SW 1271 (cell line): ENCODE data around the gene TOP3A.

ENCODE experiments used
- DNase-seq, 2 experiments: peaks; one replicate each; lab custom pipeline; 2025; lab: John Stamatoyannopoulos, UW

The TOP3A gene

DNA sequence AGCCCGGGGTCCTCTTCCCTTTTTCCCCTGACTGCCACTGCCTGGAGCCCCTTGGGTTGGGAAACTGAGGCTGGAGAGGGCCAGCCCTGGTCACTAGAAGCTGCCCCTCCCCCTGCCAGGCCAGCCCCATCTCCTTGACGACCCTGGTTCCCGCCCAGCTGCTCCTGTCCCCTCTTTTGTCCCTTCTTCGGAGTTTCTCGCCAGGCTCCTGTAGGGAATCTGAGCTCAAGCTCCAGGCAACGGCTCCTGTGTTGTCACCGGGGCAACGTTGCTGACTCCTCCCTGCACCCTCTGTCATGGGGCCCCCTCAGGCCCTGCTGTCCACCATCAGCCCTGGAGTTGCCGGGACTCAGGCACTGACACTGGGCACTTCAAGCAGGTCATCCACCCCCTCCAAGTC, 83.6 kb downstream of the TOP3A start:
- no peak for DNase-seq

DNA sequence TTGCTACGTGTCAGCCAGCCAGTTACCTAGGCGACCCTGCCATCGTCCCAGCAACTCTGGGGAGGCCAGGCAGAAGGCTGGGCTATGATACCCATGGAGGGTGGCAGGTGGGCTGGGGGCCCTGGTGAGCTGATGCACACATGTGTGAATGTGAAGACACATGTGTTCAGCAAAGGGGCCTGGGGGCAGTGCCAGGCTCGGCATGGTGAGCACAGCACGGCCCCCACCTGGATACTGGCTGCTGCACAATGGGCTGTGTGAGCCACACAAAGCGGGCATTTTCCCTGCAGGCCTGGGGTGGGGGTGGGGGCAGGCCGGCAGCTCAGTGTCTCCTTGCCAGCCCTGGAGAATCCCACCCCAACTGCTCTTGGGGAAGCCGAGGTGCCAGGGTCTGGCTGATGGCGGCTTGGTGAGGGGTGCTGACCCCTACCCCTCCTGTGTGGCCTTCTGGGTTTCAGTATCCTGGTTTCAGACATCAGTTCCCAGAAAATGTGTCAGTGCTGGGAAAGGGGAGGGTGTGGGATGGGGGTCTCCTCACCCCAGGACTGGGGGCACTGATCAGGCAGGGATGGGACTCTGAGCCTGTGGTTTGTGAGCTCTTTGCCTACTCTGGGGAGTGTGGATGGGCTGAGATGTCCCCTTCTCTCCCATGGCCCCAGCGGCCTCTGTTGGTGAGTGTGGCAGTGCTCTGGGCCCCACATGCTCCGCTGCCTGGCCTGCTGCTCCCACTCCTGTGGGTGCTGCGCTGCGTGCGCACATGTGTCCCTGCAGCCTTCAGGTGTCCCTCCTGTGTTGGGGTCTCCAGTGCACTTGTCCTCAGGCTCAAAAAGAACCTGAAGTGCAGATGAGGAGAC, 84.3 kb downstream of the TOP3A start:
- DNase-seq = no peak

- DNase-seq = no peak
Measured at GRCh38 chr17:18229771-18230170, 85.0 kb downstream of the TOP3A start.

DNA sequence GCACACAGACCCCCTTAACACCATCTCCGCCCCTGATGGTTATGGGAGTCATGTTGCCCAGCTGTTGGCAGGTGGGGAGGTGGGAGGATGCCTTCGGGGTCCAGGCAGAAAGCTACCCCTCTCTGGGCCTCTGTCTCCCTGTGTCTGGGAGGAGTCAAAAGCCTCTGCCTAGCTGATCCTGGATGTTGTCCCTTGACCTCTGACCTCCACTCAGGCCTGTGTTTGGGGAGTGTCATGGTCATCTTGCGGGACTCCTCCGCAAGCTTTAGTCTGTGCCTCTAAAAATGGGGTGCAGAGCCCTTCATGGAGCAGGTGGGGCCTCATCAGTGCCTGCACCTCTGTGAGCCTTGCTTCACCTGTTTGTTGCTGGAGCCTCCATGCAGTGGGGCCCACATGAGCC, 85.5 kb downstream of the TOP3A start:
- no peak for DNase-seq

DNA sequence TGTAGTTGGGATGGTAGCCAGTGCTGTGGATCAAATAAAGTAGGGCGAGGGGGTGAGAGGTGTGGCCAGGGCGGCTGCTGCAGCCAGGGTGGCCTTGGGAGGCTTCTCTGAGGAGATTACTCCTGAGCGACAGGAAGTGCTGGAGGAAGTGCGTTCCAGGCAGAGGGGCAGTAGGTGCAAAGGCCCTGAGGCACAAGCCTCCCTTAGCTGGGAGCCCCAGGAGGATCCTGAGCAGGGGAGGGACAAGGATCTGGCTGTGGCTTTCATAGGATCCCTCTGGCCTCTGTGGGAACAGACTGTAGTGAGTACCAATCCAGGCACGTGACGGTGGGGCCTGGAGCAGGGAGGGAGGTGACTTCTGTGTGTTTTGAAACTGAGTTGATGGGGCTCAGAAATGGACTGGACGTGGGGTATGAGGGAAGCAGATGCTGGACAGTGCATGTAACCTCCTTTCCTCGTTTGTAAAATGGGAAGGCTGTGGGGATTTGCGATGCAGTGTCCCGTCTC, 86.6 kb downstream of the TOP3A start:
- DNase-seq = no peak

DNA sequence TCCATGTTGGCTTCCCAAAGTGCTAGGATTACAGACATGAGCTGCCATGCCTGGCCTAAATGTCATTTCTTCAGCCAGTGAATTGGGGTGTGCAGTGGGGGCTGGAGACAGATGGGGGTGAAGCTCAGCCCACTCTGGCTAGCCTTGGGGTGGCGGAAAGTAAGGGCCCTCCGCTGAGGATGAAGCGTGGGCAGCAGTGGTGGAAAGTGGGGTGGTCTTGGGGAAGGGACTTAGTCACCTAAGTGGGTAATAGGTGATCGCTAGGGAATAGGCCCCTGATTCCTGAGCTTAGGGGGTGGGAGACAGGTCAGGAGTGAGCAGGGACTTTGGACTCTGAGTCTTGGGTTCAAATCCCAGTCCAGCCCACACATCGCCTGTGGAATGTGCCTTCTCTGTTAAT, 87.2 kb downstream of the TOP3A start:
- DNase-seq = no peak

DNA sequence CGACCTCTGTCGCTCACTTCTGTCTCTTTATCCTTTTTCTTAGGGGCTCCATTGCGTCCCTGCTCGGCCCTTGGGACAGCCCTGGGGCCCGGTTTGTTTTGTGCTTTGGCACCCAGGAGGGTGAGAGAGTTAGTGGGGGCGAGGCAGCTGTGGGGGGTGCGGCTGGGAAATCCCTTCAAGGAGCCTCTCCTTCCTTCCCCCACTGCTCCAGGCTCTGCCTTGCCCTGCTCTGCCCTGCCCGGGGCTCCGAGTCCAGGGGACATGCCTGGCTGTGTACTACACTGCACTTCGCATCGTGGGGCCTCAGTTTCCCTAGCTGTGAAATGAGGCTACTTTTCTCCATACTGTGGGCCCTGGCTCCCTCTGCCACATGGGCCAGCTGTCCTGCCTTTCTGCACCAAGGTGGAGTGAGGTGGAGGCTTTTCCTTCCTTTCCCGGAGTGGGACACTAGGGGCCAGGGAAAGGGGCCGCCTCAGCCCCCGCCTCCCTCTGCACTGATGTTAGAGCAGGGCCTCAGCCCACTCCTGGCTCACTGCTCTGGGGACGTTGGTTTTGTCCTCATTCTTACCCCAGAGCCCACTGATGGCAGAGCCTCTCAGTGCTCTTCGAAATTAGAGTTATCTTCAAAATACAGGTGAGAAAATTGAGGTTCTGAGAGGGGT, 88.4 kb downstream of the TOP3A start:
- DNase-seq = no peak

GRCh38 chr17:18225642-18226283, 89.0 kb downstream of the TOP3A start:
- DNase-seq = no peak

- DNase-seq = peak; percentile 91 to 94
Measured at GRCh38 chr17:18225121-18225641, 89.6 kb downstream of the TOP3A start, which contains the start of gene LLGL1. LLGL1 (plus strand) TSS chr17:18225635; CDS start chr17:18225683, 48 bp downstream.

DNA sequence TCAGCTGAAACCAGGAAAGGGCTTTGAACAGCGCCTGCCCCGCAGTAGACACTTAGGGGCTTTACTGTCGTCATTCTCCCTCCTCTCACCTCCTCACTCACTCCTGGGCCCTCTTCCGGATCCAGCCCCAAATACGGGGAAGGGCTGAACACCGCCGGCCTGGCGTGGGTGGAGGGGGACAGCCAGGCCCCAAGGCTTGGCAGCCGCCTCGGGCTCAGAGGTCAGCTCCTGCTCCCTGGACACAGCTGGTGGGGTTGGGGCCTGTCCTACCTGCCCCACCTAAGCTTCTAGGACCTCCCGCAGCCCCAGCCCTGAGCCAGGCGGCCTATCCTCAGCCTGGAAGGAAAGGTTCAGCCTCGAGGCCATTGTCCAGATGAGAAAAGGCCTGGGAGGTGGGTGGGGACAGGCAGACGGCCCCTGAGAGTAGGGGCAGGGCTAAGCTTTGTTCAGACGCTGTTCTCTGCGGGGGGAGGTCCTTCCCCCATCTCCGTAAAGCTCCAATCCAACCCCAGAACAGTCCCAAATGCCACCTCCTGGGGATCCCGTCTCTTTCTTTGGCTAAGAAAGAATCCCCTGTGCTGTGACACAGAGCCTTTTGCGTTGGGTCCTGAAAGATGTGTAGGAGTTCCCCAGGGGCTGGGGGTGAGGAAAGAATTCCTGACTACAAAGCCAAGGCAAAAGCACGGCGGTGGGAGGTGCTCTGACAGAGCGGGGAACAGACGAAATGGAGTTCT, 90.2 kb downstream of the TOP3A start:
- DNase-seq = no peak

DNA sequence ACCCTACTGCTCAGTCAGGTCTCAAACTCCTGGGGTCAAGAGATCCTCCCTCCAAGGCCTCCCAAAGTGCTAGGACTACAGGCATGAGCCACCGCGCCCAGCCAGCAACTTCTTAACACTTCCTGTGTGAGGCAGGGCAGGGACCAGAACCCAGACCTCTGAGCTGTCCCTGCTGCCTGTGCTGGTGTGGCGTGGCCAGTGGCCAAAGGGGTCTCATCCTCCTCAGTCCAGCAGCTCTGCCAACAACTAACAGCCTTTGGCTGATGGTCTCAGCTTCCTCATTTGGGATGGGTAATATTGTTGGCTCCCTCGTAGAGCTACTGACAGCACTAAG, 90.8 kb downstream of the TOP3A start:
- DNase-seq = no peak
